Activated CD4-positive, alpha-beta T cell treated with anti-CD3 and anti-CD28 coated beads, Interleukin-2, amount 50 U/mL, for 48 hours (primary cell): ENCODE measurements around the gene C17orf58.
A peak's percentile ranks its signal among the peaks of the same experiment; 100 is the strongest.
"Not testable (repeated sequence)": the region's sequence is repeated elsewhere in the genome, so short reads cannot be mapped to it uniquely, and the experiment has no call there.

Experiments used
- DNase-seq, 2 experiments: peaks; one replicate each; pipeline ENCODE4 v3.0.0-alpha.2; 2020

Gene C17orf58

DNA sequence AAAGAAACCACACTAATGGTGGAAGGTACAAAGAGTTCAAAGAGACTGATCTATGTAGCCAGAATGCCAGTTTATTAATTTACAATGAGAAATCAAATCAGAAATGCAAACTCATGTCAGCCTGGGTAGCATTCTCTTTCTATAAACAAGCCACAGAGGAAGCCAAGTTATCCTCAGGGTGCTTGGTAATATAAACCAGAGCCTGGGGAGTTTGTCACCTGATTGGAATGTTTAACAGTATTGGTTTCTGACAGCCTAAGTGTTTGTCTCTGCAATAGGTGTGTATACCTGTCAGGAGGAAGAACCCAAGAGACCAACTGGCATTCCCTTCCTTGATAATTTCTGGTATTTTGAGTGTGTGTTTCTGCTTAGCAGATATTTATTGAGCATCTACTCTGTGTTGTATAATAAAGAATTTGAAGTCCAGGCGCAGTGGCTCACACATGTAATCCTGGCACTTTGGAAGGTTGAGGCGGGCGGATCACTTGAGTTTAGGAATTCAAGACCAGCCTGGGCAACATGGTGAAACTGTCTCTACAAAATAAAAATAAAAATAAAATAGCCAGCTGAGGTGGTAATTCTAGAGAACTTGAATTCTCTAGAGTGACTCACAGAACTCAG is 3.1 kb upstream of the C17orf58 start:
- DNase-seq: no peak

- no peak for DNase-seq
Observed at GRCh38 chr17:67998466-67998865, 2.2 kb upstream of the C17orf58 start.

DNA sequence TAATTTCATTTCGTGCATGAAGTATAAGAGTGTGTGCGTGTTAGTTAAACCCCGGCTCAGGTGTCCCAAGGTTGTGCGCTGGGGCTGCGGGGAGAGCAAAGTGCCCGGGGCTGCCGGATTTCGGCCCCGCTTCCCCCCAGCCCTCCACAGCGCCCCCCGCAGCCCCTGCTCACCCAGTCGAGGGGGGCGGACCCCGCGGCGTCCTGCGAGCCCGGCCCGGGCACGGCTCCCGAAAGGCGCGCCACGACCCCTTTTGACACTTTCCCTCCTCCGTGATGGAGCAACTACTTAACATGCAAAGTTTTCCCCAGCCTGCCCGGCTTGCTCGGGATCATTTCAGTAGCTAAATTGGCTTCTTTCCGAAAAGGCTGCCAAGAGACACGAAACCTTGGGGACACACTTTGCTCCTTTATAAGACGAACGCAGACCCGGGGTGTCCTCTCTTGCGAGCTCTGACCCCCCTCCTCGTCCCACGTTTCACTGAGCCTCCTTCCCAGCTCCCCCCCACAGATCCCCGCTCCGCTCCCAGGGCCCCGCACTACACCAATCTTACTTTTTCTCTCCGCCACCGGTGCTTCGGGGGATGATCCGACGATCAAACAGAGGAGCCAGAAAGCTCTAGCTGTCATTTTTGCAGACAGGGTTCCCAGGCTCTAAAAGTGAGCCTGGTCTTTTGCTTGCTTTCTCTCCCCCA is 552 bp downstream of the C17orf58 start:
- peak; percentile 31 to 34 for DNase-seq

DNA sequence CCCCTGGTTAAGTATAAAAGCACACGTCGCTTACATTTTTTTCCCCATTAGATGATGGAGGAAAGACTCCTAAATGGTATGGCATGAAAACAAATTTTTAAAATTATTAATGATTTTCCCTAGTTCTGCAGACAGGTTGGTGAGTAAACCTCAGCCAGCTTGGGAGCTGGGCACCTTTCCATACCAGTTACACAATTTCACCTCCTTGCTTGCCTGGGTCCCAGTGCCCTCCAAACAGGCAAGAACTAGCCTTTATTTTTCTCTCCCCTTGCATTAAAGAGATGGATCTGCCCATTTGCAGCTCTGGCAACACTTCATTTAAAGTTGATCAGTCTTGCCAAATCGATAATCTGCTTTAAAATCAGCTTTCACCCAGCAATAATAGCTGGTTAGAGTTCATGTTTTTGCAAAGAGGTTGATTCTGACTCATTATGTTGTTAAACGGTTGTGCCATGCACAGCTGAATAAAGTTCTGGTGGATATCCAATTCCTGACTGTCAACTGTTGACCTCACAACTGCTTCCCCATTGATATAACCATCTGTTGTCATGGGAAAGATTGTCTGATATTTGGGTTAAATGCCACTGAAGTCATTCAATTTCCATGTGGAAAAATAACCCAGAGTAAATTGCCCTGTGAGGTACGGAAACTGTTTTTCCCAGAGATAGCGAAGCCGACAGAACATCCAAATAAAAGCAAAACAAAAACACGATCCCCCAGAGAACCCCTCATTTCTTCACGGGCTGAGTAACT is 1.3 kb downstream of the C17orf58 start:
- no peak for DNase-seq

DNA sequence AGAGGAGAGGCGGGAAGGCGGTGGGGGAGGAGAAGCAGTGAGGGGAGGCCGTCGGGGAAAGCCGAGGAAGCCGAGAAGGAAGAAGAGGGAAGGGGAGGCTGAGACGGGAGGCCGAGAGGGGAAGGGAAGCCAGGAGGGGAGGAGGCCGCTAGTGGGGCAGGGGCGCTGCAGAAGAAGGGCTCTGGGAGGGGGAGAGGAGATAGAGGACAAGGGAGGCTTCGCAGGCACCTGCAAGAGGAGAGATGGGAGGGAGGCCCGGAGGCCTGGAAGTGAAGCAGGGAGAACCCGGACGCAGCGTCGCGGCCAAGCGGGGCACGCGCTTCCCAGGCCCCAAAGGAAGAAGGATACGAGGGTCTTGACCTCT is 2.3 kb downstream of the C17orf58 start:
- DNase-seq: no peak

DNA sequence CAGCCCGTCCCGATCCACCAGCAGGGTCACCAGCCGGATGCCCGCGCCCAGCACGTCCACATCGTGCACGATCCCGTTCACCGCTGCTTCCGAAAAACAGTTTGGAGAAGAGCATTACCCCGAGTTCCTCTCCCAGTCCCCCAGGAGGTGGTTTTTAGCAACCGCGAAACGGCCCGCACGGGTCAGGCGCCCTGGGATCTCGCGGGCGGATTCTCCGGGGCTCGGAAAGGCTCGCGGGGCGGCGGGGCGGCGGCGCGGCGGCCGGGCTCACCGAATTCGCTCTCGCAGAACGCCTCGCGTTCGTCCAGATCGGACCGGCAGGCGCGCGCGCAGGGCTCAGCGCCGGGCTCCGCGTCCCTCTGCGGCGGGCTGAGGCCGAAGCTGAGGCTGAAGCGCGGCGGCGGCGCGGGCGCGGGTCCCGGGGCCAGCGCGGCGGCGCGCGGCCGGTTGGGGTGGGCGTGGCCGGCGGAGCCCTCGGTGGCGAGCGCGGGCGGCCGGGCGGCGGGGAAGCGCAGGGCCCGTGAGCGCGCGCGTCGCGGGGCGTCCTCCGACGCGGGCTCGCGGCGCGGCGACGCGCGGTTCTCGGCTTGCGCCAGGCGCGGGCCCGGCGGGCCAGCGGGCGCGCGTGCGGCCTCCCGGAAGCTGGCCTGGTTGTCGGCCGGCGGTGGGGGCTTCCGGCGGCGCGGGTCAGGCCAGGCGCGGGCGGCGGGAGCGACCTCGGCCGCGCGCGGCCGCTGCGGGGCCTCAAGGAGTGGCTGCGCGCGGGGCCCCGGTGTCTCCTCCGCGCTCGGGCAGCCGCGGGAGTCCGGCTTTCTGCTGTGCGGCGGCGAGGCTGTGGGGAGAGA is 2.9 kb downstream of the C17orf58 start:
- peak; percentile 72 to 76 for DNase-seq

DNA sequence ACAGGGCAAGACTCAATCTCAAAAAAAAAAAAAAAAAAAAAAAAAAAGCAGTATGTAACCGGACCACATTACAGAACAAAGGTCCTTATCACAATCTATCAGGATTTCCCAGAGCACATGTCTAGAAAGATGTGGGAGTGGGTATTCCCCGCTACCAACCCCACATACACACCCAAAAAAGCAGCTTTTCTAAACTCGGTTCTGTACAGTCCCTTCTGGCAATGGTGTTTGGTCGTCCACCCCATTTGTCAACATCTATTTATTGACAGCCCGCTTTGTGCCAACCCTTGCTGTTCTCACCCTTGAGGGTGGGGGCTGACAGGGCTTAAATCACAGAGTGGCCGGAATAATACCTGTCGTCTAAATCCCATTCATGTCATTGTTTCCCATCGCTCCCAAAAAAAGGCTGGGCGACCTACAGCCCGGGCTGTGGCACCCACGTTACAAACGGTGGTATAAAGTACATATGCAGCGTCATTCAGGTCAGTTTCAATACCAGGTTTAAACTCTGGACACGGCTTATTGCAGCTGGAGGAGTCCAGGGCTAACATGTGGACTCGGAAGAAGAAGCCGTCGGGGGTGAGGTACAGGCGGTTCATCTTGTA is 3.6 kb downstream of the C17orf58 start:
- DNase-seq: peak in 1 of 2 experiments; percentile 31

DNA sequence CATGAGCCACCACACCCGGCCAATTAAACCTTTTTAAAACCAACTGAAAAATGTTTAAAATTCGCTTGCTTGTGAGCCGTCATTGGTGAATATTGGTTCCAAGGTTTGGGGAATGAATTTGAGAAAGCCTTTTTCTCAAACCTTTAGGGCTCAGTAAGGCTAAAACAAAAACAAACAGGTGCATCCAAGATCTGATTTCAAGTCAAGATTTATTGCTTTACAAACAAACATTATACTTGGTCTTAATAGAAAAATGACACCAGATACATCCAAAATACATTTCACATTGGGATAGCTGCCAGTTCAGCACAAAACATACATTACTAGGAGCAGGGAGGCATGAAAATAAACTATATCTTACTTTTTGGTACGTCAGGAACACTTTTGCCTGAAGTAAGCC is 5.4 kb downstream of the C17orf58 start:
- no peak for DNase-seq

DNA sequence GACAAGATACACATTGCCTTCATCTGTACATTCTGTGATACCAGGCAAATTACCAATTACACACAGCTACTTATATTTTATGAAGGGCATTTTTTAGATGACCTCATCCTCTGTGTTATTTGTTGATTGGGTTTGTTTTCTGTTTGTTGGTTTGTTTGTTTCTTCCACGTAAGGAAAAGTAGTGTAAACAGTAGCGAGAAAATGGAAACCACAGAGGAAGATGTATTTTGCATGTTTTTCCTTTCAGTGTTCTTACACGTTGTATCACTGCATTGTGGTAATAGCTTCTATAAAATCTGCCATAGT is 12.9 kb downstream of the C17orf58 start:
- DNase-seq: no peak

- DNase-seq: no peak
Observed at GRCh38 chr17:67982686-67983382, 13.4 kb downstream of the C17orf58 start.

DNA sequence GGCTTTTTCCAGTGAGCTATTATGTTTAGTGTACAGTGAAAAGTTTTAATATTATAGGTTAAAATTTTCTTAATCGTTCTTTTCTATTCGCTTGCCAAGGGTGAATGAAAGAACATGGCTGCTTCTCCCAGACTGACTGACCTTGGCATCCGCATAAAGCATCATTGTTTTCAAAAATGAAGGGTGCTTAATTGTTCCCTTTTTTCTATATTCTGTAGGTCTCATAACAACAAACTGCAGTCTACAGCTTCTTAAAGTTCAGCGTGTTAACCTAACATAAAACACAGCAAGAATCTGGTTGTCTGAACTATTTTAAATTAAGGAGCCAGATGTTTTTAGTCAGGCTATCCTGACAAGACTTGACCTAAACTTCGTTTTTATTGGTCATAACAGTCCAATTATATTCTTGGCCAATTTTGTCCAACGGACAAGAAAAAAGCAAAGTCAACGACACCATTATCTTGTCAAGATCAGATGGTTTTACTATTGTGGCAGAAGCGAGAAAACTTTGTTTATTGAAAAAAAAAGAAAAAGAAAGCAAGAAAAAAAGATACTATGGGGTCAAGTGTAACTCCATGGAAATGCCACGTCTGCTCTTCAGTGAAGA is 14.1 kb downstream of the C17orf58 start:
- DNase-seq: no peak

DNA sequence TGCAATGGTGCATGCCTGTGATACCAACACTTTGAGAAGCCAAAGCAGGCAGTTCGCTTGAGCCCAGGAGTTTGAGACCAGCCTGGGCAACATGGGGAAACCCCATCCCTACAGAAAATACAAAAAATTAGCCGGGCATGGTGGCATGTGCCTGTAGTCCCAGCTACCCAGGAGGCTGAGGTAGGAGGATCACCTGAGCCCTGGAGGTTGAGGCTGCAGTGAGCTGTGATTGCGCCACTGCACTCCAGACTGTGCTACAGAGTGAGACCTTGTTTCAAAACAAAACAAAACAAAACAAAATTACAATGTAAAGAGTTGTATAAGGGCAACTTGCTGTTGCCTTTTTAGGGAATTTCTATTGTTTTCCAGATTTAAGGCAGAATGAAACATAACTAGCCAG is 15.4 kb downstream of the C17orf58 start:
- not testable (repeated sequence) for DNase-seq

GRCh38 chr17:67980456-67980855 is 15.8 kb downstream of the C17orf58 start:
- no peak for DNase-seq

DNA sequence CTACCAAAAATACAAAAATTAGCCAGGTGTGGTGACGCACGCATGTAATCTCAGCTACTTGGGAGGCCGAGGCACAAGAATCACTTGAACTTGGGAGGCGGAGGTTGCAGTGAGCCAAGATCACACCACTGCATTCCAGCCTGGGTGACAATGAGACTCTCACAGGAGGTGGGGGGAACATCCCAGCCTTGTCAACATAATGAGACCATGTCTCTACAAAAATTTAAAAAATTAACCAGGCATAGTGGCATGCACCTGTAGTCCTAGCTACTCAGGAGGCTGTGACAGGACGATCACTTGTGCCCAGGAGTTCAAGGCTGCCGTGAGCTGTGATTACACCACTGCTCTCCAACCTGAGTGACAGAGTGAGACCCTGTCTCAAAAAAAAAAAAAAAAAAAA is 20.0 kb downstream of the C17orf58 start:
- not testable (repeated sequence) for DNase-seq

DNA sequence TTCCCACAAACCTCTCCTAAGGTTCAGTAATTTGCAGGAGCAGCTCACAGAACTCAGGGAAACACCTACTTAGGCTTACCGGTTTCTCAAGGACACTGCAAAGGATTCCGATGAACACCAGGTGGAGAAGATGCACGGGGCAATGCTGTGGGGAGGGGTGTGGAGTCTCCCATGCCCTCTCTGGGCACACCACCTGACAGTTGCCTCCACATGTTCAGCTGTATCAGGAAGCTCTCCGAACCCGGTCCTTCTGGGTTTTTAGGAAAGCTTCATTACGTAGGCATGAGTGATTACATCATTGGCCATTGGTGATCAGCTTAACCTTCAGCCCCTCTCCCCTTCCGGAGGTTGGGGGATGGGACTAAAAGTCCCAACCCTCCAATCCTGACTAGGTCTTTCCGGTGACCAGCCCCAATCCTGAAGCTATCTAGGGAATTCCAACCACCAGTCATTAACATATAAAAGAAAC is 21.6 kb downstream of the C17orf58 start:
- no peak for DNase-seq

- DNase-seq: no peak
Observed at GRCh38 chr17:67974185-67974584, 22.1 kb downstream of the C17orf58 start.

- no peak for DNase-seq
Observed at GRCh38 chr17:67970783-67971182, 25.5 kb downstream of the C17orf58 start.

DNA sequence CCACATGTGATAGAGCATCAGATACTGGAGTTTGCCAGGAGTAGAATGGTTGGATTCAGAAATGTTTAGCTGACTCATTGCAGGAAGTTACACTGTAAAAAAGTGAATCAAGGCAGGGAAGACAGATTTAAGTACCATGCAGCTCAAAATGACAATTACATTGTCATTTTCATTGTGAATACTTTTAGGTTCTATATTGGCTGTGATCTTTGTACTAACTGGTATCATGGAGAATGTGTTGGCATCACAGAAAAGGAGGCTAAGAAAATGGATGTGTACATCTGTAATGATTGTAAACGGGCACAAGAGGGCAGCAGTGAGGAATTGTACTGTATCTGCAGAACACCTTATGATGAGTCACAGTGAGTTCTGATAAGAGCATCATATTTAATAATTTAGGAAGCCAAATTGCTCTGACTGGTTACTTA is 33.1 kb downstream of the C17orf58 start:
- peak; percentile 60 to 74 for DNase-seq

- DNase-seq: not testable (repeated sequence)
Observed at GRCh38 chr17:67962156-67962555, 34.1 kb downstream of the C17orf58 start.

- DNase-seq: not testable (repeated sequence)
Observed at GRCh38 chr17:67960276-67960675, 36.0 kb downstream of the C17orf58 start.

DNA sequence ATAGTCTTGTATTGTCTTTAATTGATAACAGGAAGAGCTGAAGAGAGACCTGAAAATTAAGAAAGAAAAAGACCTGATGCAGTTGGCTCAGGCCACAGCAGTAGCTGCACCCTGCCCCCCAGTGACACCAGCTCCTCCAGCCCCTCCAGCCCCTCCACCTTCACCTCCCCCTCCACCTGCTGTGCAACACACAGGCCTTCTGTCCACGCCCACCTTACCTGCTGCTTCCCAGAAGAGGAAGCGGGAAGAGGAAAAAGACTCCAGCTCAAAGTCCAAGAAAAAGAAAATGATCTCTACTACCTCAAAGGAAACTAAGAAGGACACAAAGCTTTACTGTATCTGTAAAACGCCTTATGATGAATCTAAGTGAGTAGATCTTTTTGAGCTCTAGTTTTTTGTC is 36.8 kb downstream of the C17orf58 start:
- DNase-seq: no peak

- DNase-seq: no peak
Observed at GRCh38 chr17:67950945-67951344, 45.3 kb downstream of the C17orf58 start.
